ENCODE measurements around the gene DLX3.

DLX3 gene

GRCh38 chr17:50022463-50023130 is 27.6 kb upstream of the DLX3 start:
- DNase-seq: no peak

- no peak for DNase-seq
Measured at GRCh38 chr17:50021681-50022370, 26.8 kb upstream of the DLX3 start.

GRCh38 chr17:50020841-50021599 is 26.0 kb upstream of the DLX3 start:
- DNase-seq: no peak

- DNase-seq: no peak
Measured at GRCh38 chr17:50018909-50019308, 23.9 kb upstream of the DLX3 start.

GRCh38 chr17:50015146-50015545 is 20.1 kb upstream of the DLX3 start:
- no peak for DNase-seq

GRCh38 chr17:50014471-50015088 is 19.6 kb upstream of the DLX3 start:
- no peak for DNase-seq

- DNase-seq: no peak
Measured at GRCh38 chr17:50013079-50013478, 18.1 kb upstream of the DLX3 start.

- no peak for DNase-seq
Measured at GRCh38 chr17:50009282-50009681, 14.3 kb upstream of the DLX3 start.

- DNase-seq: no peak
Measured at GRCh38 chr17:50003911-50004310, 8.9 kb upstream of the DLX3 start.

GRCh38 chr17:49998836-49999511 is 4.0 kb upstream of the DLX3 start:
- DNase-seq: no peak

- DNase-seq: peak; percentile 89 to 95
Measured at GRCh38 chr17:49997773-49998703, 3.0 kb upstream of the DLX3 start.

GRCh38 chr17:49997301-49997650 is 2.3 kb upstream of the DLX3 start:
- no peak for DNase-seq

- peak; percentile 24 to 32 for DNase-seq
Measured at GRCh38 chr17:49996495-49997300, 1.7 kb upstream of the DLX3 start.

GRCh38 chr17:49996121-49996494 is 1.1 kb upstream of the DLX3 start:
- no peak for DNase-seq

- DNase-seq: no peak
Measured at GRCh38 chr17:49994085-49995054, 654 bp downstream of the DLX3 start.

GRCh38 chr17:49993423-49994060 is 1.5 kb downstream of the DLX3 start:
- peak; percentile 16 to 40 for DNase-seq

- no peak for DNase-seq
Measured at GRCh38 chr17:49992933-49993422, 2.0 kb downstream of the DLX3 start.

- no peak for DNase-seq
Measured at GRCh38 chr17:49992191-49992932, 2.7 kb downstream of the DLX3 start.

Data from NCI-H2081 (cell line).